Endodermal cell (in vitro differentiated cells): Measurements from ENCODE around the gene GLB1L. TPM values are rescaled to one million over a fixed set of nuclear protein-coding genes. Genes with fewer than 3 reads are reported as not detected.

ENCODE experiments used
- DNase-seq: peaks from one replicate; pipeline ENCODE4 v3.0.0-alpha.2; 2017
- H3K27ac ChIP-seq: 2 replicates; pipeline ENCODE4 v1.5.1; 2013; ENCODE audit warnings: mild to moderate bottlenecking, low read depth, low read length, moderate library complexity
- H3K27me3 ChIP-seq: 2 replicates; pipeline ENCODE4 v1.6.1; 2013; ENCODE audit warnings: mild to moderate bottlenecking, low read length, moderate library complexity; ENCODE audit not compliant: insufficient read depth, control insufficient read depth, poor library complexity, severe bottlenecking
- H3K36me3 ChIP-seq: 2 replicates; pipeline ENCODE4 v1.7.0; 2013; ENCODE audit warnings: mild to moderate bottlenecking, low read length, moderate library complexity; ENCODE audit not compliant: control insufficient read depth, insufficient read depth
- H3K4me1 ChIP-seq: one replicate; pipeline ENCODE4 v1.7.0; 2013; ENCODE audit warnings: low read length; ENCODE audit not compliant: control insufficient read depth, insufficient read depth
- H3K4me3 ChIP-seq: 2 replicates; pipeline ENCODE4 v1.5.1; 2013; ENCODE audit warnings: mild to moderate bottlenecking, low read length, moderate library complexity
- H3K9ac ChIP-seq: 2 replicates; pipeline ENCODE4 v1.6.1; 2013; ENCODE audit warnings: mild to moderate bottlenecking, low read length, moderate library complexity; ENCODE audit not compliant: poor library complexity, severe bottlenecking; ENCODE audit errors: extremely low read depth
- H3K9me3 ChIP-seq: 2 replicates; pipeline ENCODE4 v1.6.1; 2013; ENCODE audit warnings: mild to moderate bottlenecking, low read length, moderate library complexity; ENCODE audit not compliant: control insufficient read depth
- H3K27ac Mint-ChIP-seq: 2 replicates; pipeline ENCODE4 v1.8.0; 2020; ENCODE audit warnings: mixed read lengths
- H3K27me3 Mint-ChIP-seq: 2 replicates; pipeline ENCODE4 v1.8.0; 2021; ENCODE audit warnings: mild to moderate bottlenecking, mixed read lengths; ENCODE audit not compliant: insufficient read depth
- H3K36me3 Mint-ChIP-seq: 2 replicates; pipeline ENCODE4 v1.8.0; 2020; ENCODE audit warnings: low read depth, mixed read lengths
- H3K4me1 Mint-ChIP-seq: 2 replicates; pipeline ENCODE4 v1.8.0; 2020; ENCODE audit warnings: mixed read lengths
- H3K4me3 Mint-ChIP-seq: 2 replicates; pipeline ENCODE4 v1.8.0; 2020; ENCODE audit warnings: mild to moderate bottlenecking, moderate library complexity, mixed read lengths
- H3K9me3 Mint-ChIP-seq: 2 replicates; pipeline ENCODE4 v1.8.0; 2020; ENCODE audit warnings: mild to moderate bottlenecking, mixed read lengths
- WGBS, 2 experiments: methylation state at CpG; one replicate each; pipeline versions ENCODE4 v1.1.5 to v1.1.7; 2013; ENCODE audit warnings: missing lambda C conversion rate in 2 of 2, mixed read lengths in 1 of 2; ENCODE audit not compliant: insufficient coverage in 1 of 2, insufficient read length in 1 of 2; 5-methylcytosine and 5-hydroxymethylcytosine counted together
- total RNA-seq, 2 donors: library from RNA; stranded (reverse); fragmentation: NEBNext Ultra II Directional in 1 of 2; extraction: Animal tissue kit (Norgen Biotek cat#: 25700) in 1 of 2; gene quantifications; 2 replicates in 1 of 2; 3 replicates in 1 of 2; pipeline ENCODE4 v1.2.1, GENCODE V29; 2021
- TF ChIP-seq, protein P1 (sequence below): fragments of 200-600 bp; sonication (generic); conservative IDR thresholded peaks from 2 replicates; pipeline ENCODE4 v1.5.0; 2021; ENCODE audit warnings: antibody characterized with exemption, mild to moderate bottlenecking

GLB1L gene
- total RNA-seq, 2 donors from 2014 or later: 9.7 to 13.8 TPM

DNA sequence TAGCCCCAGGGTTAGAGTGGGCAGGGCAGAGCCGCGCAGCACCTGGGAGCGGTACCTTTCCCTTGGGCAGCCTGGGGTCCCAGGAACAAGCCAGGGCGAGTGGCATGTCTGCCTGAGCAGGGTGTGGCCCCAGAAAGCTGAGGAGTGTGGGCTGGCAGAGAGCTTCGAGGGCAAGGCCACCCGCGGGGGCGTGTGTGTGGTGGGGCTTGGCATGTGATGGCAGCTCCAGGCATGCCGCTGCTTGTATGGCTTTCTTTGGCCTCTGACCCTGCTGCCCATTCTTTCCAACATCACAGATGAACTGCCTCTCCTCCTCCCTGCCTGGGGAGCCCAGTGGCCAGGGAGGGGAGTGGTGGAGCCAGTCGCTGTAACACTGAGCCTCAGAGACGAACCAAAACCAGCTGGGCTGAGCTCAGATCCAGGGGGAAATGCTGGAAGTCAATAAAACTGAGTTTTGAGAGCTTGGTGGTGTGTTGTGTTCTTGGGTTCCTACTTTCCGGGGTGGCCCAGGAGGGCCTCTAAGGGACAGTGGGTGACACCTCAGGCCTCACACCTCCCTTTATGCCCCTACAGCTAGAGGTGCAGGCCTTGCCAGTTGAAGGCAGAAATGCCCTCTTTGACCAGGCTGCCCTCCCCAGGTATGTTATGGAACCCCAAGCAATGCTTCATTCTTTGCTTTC lies 41.3 kb upstream of the GLB1L start:
- Mint-ChIP-seq H3K27me3 (peaks cover 13% of the 10 kb centered on the region), H3K4me1 (peaks cover 3% of the 10 kb centered on the region), H3K27ac (peak overlapping the region; percentile 70), H3K36me3 (peaks cover 18% of the 10 kb centered on the region), H3K9me3 (no peaks in the 10 kb centered on the region), H3K4me3 (no peak overlapping the region)
- TF ChIP-seq, protein P1, sequence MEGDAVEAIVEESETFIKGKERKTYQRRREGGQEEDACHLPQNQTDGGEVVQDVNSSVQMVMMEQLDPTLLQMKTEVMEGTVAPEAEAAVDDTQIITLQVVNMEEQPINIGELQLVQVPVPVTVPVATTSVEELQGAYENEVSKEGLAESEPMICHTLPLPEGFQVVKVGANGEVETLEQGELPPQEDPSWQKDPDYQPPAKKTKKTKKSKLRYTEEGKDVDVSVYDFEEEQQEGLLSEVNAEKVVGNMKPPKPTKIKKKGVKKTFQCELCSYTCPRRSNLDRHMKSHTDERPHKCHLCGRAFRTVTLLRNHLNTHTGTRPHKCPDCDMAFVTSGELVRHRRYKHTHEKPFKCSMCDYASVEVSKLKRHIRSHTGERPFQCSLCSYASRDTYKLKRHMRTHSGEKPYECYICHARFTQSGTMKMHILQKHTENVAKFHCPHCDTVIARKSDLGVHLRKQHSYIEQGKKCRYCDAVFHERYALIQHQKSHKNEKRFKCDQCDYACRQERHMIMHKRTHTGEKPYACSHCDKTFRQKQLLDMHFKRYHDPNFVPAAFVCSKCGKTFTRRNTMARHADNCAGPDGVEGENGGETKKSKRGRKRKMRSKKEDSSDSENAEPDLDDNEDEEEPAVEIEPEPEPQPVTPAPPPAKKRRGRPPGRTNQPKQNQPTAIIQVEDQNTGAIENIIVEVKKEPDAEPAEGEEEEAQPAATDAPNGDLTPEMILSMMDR: no peak
- Histone ChIP-seq H3K4me3 (no peak overlapping the region), H3K4me1 (no peaks in the 10 kb centered on the region), H3K36me3 (peaks cover 30% of the 10 kb centered on the region), H3K9me3 (no peaks in the 10 kb centered on the region), H3K9ac (no peak overlapping the region), H3K27ac (no peak overlapping the region), H3K27me3 (no peaks in the 10 kb centered on the region)
- no peak for DNase-seq
- 83 to 96% methylated on average over 1 to 12 of the region's 12 CpGs for WGBS, 2 experiments

DNA sequence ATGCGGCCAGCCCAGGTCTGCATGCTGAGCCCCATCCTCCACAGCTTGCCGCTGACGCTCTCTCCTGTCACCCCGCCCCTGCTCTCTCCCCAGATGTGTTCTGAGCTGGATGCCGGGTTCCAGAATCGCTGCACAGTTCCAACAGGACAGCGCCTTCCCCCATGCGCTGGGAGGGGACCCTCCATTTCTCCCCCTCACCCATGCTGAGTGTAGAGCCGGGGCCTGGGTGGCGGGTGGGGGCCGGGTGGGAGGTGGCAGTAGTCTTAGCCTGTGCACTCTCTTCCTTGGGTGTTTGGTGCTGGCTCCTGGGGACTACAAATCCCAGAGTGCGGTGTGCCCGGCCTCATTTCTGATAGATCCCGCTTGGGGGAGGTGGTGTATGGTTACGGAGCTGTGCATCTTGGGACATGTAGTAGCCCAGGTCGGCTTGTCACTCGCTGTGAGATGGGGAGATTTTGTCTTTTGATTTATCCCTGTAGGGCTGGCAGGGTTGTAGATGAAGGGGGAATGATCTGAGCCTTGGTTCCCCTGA lies 40.7 kb upstream of the GLB1L start:
- H3K27ac Mint-ChIP-seq: peak overlapping the region; percentile 70
- DNase-seq: peak; percentile 91
- Histone ChIP-seq H3K4me1 (peaks cover 1% of the 10 kb centered on the region), H3K4me3 (no peak overlapping the region), H3K27me3 (no peaks in the 10 kb centered on the region), H3K9me3 (no peaks in the 10 kb centered on the region), H3K9ac (no peak overlapping the region), H3K27ac (no peak overlapping the region), H3K36me3 (peaks cover 33% of the 10 kb centered on the region)
- no peak overlapping the region for H3K4me3 Mint-ChIP-seq
- H3K36me3 Mint-ChIP-seq: peaks cover 25% of the 10 kb centered on the region
- 74 to 78% methylated on average over 5 to 17 of the region's 17 CpGs for WGBS, 2 experiments
- H3K27me3 Mint-ChIP-seq: peaks cover 7% of the 10 kb centered on the region
- no peaks in the 10 kb centered on the region for H3K9me3 Mint-ChIP-seq
- peaks cover 9% of the 10 kb centered on the region for H3K4me1 Mint-ChIP-seq
- TF ChIP-seq, protein P1: no peak

DNA sequence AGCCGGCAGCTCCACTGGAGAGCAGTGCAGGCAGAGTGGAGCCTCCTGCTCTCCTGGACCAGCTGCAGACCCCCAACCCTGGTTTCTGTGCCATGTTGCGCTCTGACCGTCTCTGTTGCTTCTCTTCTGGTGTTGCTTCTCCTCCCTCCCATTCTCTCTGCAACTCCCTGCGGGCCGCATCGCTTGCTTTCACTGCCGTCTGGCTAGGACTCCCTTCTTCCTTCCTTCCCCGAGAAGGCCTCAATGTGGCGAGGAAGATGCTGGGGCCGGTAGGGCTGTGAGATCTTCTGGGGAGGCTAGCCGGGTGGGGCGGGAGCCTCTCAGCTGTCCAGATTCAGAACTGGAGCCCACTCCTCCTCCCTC lies 40.1 kb upstream of the GLB1L start:
- Histone ChIP-seq H3K9ac (no peak overlapping the region), H3K36me3 (peaks cover 39% of the 10 kb centered on the region), H3K27ac (no peak overlapping the region), H3K4me1 (peaks cover 8% of the 10 kb centered on the region), H3K4me3 (no peak overlapping the region), H3K9me3 (no peaks in the 10 kb centered on the region), H3K27me3 (no peaks in the 10 kb centered on the region)
- peaks cover 16% of the 10 kb centered on the region for H3K4me1 Mint-ChIP-seq
- TF ChIP-seq, protein P1: no peak
- WGBS, 2 experiments: 95 to 97% methylated on average over 4 to 12 of the region's 12 CpGs
- H3K4me3 Mint-ChIP-seq: no peak overlapping the region
- H3K27me3 Mint-ChIP-seq: peaks cover 2% of the 10 kb centered on the region
- no peaks in the 10 kb centered on the region for H3K9me3 Mint-ChIP-seq
- H3K36me3 Mint-ChIP-seq: peaks cover 25% of the 10 kb centered on the region
- no peak overlapping the region for H3K27ac Mint-ChIP-seq
- DNase-seq: no peak
